ENCODE data around the gene NEK10. TPM values are rescaled to one million over a fixed set of nuclear protein-coding genes. Genes with fewer than 3 reads are reported as not detected.
"Not testable (repeated sequence)": the region's sequence is repeated elsewhere in the genome, so short reads cannot be mapped to it uniquely, and the experiment has no call there.

NEK10 gene
- 0.90 TPM for polyA plus RNA-seq (2013, experiment 1 of 2)
- 0.63 TPM for polyA plus RNA-seq (2013, experiment 2 of 2)

- Histone ChIP-seq H3K9ac (ENCODE audit: low read depth, low read length) (peak within 1 kb of the TSS; percentile 46; the same call in 1 of the 2 replicates), H3K36me3 (ENCODE audit: insufficient read depth, low read length) (peaks cover 11% of the 10 kb centered on the region; the same call in 1 of the 2 replicates), H3K9me3 (ENCODE audit: insufficient read depth, low read depth, low read length) (no peaks in the 10 kb centered on the region), H3K27me3 (ENCODE audit: insufficient read depth, low read length) (no peaks in the 10 kb centered on the region; the same call in 1 of the 2 replicates), H3K4me1 (ENCODE audit: insufficient read depth, low read length) (peaks cover 7% of the 10 kb centered on the region), H3K4me3 (ENCODE audit: low read length) (peak within 1 kb of the TSS; percentile 81), H3K27ac (ENCODE audit: low read depth, low read length) (no peak within 1 kb of the TSS)
- 18% methylated on average over 48 of the region's 48 CpGs for WGBS
Observed at GRCh38 chr3:27368831-27369607, at the start of gene NEK10. TSS of gene NEK10 (minus strand) at chr3:27369383. CDS start at chr3:27352882, 16,501 bp downstream.

DNA sequence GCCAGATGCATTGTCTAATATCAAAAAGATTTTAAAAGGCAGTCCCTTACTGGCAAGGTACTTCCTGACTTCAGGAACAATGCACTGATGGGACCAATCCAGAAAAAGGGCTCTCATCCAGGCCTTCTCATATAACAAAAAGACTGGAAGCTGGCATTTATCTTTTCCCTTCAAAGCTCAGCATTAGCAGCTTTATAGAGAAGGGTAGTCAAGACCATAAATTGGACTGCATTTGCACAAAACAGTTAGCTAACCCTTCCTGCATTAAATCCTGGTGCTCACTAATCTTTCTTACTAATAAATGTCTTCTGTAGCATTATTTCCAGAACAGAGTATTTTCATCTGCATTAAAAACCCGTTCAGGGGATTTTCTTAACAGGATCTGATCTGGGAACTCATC lies 46.0 kb upstream of the NEK10 start:
- Histone ChIP-seq H3K36me3 (ENCODE audit: insufficient read depth, low read length) (peaks cover 90% of the 10 kb centered on the region), H3K4me3 (ENCODE audit: low read length) (no peak overlapping the region), H3K27me3 (ENCODE audit: insufficient read depth, low read length) (no peaks in the 10 kb centered on the region), H3K27ac (ENCODE audit: low read depth, low read length) (no peak overlapping the region), H3K9ac (ENCODE audit: low read depth, low read length) (no peak overlapping the region), H3K4me1 (ENCODE audit: insufficient read depth, low read length) (0 out of 2 replicates have a peak, but pooled peaks cover 4% of the 10 kb centered on the region), H3K9me3 (ENCODE audit: insufficient read depth, low read depth, low read length) (no peaks in the 10 kb centered on the region)
- 97% methylated on average over 1 of the region's 1 CpG for WGBS

DNA sequence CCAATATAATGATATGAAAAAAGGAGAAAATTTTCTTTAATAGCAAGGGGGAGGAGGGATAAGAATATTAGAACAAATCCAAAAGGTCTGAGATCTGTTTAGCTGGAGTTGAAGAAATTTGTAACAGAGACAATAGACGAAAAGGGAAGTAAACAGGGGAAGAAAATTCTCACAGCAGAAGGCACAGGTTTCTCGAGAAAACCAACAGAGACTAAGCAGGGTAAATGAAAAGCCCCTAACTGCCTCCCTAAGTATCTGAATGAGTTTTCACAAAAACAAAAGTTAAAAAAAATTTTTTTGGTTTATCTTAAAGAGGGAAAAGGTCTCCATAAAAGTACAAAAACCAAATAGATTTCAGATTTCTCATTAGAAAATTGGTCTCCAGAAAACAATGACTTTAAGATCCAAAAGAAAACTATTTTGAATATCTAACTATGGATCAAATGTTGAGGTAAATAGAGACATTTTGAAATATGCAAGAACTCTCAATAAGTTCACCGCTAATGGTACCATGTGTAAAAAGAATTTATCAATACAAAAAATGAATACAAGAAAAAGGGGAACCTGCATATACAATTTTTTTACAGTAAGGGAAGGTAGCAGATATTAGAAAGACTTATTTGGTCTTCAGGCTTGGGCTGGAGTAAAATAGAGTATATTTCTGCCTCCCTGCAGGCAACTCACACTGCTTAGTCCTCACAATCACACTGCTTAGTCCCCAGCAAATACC lies 23.9 kb upstream of the NEK10 start:
- Histone ChIP-seq H3K9ac (ENCODE audit: low read depth, low read length) (no peak overlapping the region), H3K27ac (ENCODE audit: low read depth, low read length) (no peak overlapping the region), H3K4me1 (ENCODE audit: insufficient read depth, low read length) (peaks cover 1% of the 10 kb centered on the region; the same call in 1 of the 2 replicates), H3K9me3 (ENCODE audit: insufficient read depth, low read depth, low read length) (no peaks in the 10 kb centered on the region), H3K36me3 (ENCODE audit: insufficient read depth, low read length) (peaks cover 97% of the 10 kb centered on the region), H3K27me3 (ENCODE audit: insufficient read depth, low read length) (no peaks in the 10 kb centered on the region), H3K4me3 (ENCODE audit: low read length) (no peak overlapping the region)
- 85% methylated on average over 2 of the region's 3 CpGs for WGBS

DNA sequence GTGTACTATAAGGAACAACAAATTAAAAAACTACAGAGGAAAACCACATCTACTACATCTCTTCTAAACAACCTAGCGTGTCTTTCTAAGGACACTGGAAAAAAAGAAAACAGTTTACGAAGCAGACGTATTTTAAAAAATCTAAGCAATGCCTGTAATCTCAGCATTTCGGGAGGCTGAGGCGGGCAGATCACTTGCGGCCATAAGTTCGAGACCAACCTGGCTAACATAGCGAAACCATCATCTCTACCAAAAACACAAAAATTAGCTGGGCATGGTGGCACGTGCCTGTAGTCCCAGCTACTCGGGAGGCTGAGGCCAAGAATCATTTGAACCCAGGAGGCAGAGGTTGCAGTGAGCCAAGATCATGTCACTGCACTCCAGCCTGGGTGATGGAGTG lies 23.2 kb upstream of the NEK10 start:
- not testable (repeated sequence) for H3K9ac ChIP-seq (ENCODE audit: low read depth, low read length); H3K4me1 ChIP-seq (ENCODE audit: insufficient read depth, low read length); H3K27me3 ChIP-seq (ENCODE audit: insufficient read depth, low read length); H3K27ac ChIP-seq (ENCODE audit: low read depth, low read length); H3K9me3 ChIP-seq (ENCODE audit: insufficient read depth, low read depth, low read length); H3K4me3 ChIP-seq (ENCODE audit: low read length)
- H3K36me3 ChIP-seq (ENCODE audit: insufficient read depth, low read length), result peaks cover 97% of the 10 kb centered on the region
- 94% methylated on average over 10 of the region's 10 CpGs for WGBS

DNA sequence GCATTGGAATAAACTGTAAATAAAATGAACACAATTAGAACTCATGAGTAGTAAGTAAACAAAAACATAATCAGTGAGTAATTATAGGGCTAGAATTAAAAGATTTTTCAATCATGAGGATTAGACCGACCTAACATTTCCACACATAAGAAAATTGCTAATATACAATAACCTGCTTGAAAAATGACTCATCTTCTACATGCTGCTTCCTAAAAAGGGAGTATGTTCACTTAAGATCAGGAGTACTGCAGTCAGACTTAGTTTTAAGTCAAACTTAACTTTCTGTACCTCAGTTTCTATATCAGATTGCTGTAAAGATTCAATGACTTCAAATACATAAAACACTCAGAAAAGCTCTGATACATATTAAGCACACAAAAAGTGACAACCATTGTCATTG lies 22.6 kb upstream of the NEK10 start:
- WGBS, result no CpG with 5 or more reads among the region's 1 CpG
- H3K9ac ChIP-seq (ENCODE audit: low read depth, low read length), result no peak overlapping the region

GRCh38 chr3:27387625-27388024 lies 18.4 kb upstream of the NEK10 start:
- H3K36me3 ChIP-seq (ENCODE audit: insufficient read depth, low read length), result peaks cover 99% of the 10 kb centered on the region
- whole genome bisulfite sequencing, result 88% methylated on average over 1 of the region's 1 CpG
- no peak overlapping the region; the same call in 1 of the 2 replicates for H3K27ac ChIP-seq (ENCODE audit: low read depth, low read length)
- no peaks in the 10 kb centered on the region for H3K9me3 ChIP-seq (ENCODE audit: insufficient read depth, low read depth, low read length)
- no peaks in the 10 kb centered on the region for H3K27me3 ChIP-seq (ENCODE audit: insufficient read depth, low read length)
- no peak overlapping the region for H3K4me3 ChIP-seq (ENCODE audit: low read length)
- peaks cover 5% of the 10 kb centered on the region; the same call in 1 of the 2 replicates for H3K4me1 ChIP-seq (ENCODE audit: insufficient read depth, low read length)
- H3K9ac ChIP-seq (ENCODE audit: low read depth, low read length), result no peak overlapping the region

More for the DNA sequence above, 22.6 kb upstream of the NEK10 start:
- H3K36me3 ChIP-seq (ENCODE audit: insufficient read depth, low read length), result peaks cover 99% of the 10 kb centered on the region
- no peak overlapping the region for H3K27ac ChIP-seq (ENCODE audit: low read depth, low read length)
- H3K9me3 ChIP-seq (ENCODE audit: insufficient read depth, low read depth, low read length), result no peaks in the 10 kb centered on the region
- no peak overlapping the region for H3K4me3 ChIP-seq (ENCODE audit: low read length)
- H3K4me1 ChIP-seq (ENCODE audit: insufficient read depth, low read length), result peaks cover 5% of the 10 kb centered on the region; the same call in 1 of the 2 replicates
- H3K27me3 ChIP-seq (ENCODE audit: insufficient read depth, low read length), result no peaks in the 10 kb centered on the region

DNA sequence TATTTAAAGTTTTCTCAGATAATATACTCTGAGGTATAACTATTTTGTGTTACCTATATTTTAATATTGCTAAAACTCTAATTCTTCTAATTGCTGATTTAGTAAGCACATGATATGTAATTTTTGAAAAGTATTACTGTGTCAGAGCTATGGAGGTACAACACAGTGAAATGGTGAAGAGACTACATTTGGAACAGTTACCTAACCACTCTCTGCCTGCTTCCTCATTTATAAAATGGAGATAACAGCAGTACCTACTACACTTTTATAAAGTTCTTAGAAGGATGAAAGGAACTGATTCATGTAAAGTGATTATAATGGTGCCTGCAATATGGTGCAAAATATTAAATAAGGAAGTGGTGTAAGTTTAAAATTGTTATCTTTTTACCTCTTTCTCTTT lies 16.3 kb upstream of the NEK10 start:
- Histone ChIP-seq H3K9ac (ENCODE audit: low read depth, low read length) (no peak overlapping the region), H3K9me3 (ENCODE audit: insufficient read depth, low read depth, low read length) (no peaks in the 10 kb centered on the region), H3K27ac (ENCODE audit: low read depth, low read length) (no peak overlapping the region), H3K4me1 (ENCODE audit: insufficient read depth, low read length) (peaks cover 5% of the 10 kb centered on the region; the same call in 1 of the 2 replicates), H3K27me3 (ENCODE audit: insufficient read depth, low read length) (no peaks in the 10 kb centered on the region), H3K36me3 (ENCODE audit: insufficient read depth, low read length) (peaks cover 98% of the 10 kb centered on the region), H3K4me3 (ENCODE audit: low read length) (no peak overlapping the region)

- WGBS, result no CpG with 5 or more reads among the region's 1 CpG
Observed at GRCh38 chr3:27384191-27384590, 15.0 kb upstream of the NEK10 start.

DNA sequence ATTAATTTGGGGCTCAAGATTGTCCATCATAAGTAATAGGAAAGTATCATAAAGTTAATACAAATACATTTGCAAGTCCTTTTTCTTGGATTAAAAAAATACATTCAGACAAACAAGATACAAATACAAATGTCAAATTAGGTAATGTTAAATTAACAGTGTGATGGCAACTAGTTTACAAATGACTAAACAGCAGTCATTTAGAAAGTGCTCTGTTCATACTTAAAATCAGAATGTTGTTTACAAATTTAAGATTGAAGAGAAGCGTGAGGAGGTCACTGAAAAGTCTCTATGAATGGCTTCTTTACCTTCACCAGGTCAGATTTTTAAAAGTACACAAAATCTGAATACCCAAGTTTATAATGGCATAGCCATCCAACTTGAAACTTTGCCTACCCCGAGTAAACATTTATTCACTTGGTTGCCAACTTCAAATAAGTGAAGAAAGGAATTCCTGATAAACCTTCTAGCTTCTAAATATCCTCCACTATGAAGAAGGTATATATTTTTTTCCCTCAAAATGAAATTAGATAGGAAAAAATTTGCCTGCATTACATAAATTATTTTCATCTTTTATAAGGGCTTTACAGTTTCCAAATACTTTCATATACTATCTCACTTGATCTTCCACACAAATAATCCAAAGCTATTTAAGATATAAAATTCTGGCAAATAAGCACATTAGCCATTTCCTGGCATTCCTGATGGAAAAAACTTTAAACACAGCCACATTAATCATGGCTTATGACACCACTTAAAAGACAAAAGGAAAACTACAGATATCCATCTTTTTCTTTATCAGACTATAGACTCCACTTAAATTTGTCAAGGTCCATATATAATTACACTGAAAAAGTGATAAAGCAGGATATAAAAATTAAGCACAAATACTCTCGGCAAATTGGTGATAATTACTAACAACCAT lies 11.5 kb upstream of the NEK10 start:
- no peak overlapping the region for H3K9ac ChIP-seq (ENCODE audit: low read depth, low read length)
- H3K4me1 ChIP-seq (ENCODE audit: insufficient read depth, low read length), result no peaks in the 10 kb centered on the region
- no peaks in the 10 kb centered on the region for H3K27me3 ChIP-seq (ENCODE audit: insufficient read depth, low read length)
- H3K36me3 ChIP-seq (ENCODE audit: insufficient read depth, low read length), result peaks cover 94% of the 10 kb centered on the region
- H3K4me3 ChIP-seq (ENCODE audit: low read length), result no peak overlapping the region
- no peak overlapping the region for H3K27ac ChIP-seq (ENCODE audit: low read depth, low read length)
- no peaks in the 10 kb centered on the region for H3K9me3 ChIP-seq (ENCODE audit: insufficient read depth, low read depth, low read length)
- WGBS, result 100% methylated on average over 2 of the region's 3 CpGs

More at GRCh38 chr3:27384191-27384590, 15.0 kb upstream of the NEK10 start:
- no peaks in the 10 kb centered on the region for H3K27me3 ChIP-seq (ENCODE audit: insufficient read depth, low read length)
- no peaks in the 10 kb centered on the region for H3K9me3 ChIP-seq (ENCODE audit: insufficient read depth, low read depth, low read length)
- H3K27ac ChIP-seq (ENCODE audit: low read depth, low read length), result no peak overlapping the region
- H3K4me1 ChIP-seq (ENCODE audit: insufficient read depth, low read length), result peaks cover 5% of the 10 kb centered on the region; the same call in 1 of the 2 replicates
- H3K36me3 ChIP-seq (ENCODE audit: insufficient read depth, low read length), result peaks cover 96% of the 10 kb centered on the region
- no peak overlapping the region for H3K4me3 ChIP-seq (ENCODE audit: low read length)
- H3K9ac ChIP-seq (ENCODE audit: low read depth, low read length), result no peak overlapping the region

DNA sequence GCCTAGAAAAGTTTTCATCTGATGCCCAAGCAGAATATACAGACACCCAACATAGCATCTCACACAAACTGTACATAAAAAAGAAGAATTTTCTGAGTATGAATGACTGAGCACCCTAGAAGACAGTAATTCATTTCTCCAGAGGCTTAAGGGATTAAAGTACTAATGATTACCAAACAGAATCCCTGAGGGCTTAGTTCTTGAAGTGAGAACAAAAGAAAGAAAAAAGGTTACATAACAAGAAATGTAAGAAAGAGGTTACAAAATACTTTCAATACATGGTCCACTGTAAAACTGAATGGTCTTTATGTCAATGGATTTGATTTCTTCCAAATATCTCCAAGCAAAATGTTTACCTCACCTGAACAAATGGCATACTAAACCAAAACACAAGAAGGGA lies 9.1 kb upstream of the NEK10 start:
- Histone ChIP-seq H3K27me3 (ENCODE audit: insufficient read depth, low read length) (no peaks in the 10 kb centered on the region), H3K9ac (ENCODE audit: low read depth, low read length) (no peak overlapping the region), H3K9me3 (ENCODE audit: insufficient read depth, low read depth, low read length) (no peaks in the 10 kb centered on the region), H3K4me1 (ENCODE audit: insufficient read depth, low read length) (no peaks in the 10 kb centered on the region), H3K36me3 (ENCODE audit: insufficient read depth, low read length) (peaks cover 93% of the 10 kb centered on the region), H3K4me3 (ENCODE audit: low read length) (no peak overlapping the region), H3K27ac (ENCODE audit: low read depth, low read length) (no peak overlapping the region)
